Measurements from ENCODE around the gene MCMBP.
"Not testable (repeated sequence)": the region's sequence is repeated elsewhere in the genome, so short reads cannot be mapped to it uniquely, and the experiment has no call there.

MCMBP gene

DNA sequence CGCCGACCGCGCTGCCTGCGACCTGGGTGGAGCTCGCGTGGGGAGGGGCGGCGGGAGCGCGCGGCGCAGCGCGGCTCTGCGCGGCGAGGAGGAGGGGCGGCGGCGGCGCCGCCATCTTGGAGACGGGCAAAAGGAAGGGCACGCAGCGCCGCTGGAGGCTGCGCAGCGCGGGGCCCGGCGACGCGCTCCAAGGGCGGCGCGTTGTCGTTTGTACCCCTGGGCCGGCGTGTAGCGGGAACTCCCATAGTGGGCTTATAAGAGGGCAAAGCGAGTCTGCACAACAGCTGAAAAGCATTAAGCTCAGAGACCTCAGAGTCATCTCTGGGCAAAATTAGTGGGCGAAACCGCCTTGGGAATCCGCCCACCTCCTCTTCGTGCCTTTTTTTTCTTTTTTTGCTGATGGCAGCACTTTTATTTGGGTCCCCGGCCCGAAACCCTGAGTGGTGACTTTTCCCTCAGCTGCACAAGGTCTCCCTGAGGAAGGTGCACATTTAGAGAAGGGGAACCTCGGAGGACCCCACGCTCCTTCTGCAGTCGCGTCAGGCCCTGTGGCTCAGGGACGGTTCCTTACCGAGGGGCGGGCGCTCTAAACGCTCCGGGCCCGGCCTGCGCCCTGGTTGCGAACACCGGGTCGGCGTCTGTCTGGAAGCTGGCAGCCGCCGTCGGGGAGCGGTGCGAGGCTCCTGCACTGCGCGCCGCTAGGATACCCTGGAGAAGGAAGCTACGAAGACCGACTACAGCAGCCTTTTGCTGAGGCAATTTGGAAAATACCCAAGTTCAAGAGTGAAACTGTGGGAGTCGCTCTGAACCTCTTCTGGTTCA lies 428 bp upstream of the MCMBP start:
- DNase-seq = peak; percentile 77

DNA sequence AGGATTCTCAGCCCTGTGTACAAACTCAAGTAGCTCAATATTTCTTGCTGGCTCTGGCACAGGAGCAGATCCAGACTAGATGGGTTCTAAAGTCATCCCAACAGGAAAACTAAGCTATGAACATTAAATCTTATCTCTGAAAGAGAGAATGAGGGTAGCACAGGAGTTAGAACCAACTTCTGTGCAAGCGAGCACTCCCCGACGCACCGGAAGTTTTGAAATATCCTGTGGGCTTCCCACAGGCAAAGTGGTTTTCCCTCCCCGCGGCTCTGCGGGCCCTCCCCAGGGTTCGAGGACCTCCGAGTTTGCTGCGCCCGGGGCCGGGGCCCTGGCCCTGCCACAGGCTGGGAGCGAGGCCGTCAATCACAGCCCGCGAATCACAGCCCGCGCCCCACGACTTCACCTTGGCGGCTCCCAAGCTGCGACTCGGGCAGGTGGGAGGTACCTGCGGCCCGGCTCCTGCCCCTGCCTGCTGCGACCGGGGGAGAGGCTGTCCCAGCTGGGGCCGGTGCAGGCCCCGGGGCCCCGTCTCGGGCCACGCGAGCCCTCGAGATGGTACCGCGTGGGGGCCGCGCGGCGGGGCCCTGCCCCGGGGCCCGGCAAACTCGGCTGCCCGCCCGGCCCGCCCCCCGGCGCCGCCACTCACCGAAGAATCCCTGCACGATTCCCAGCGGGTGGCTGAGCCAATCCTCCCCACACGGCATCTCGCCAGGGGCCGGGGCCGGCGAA lies 598 bp downstream of the MCMBP start:
- no peak for DNase-seq

DNA sequence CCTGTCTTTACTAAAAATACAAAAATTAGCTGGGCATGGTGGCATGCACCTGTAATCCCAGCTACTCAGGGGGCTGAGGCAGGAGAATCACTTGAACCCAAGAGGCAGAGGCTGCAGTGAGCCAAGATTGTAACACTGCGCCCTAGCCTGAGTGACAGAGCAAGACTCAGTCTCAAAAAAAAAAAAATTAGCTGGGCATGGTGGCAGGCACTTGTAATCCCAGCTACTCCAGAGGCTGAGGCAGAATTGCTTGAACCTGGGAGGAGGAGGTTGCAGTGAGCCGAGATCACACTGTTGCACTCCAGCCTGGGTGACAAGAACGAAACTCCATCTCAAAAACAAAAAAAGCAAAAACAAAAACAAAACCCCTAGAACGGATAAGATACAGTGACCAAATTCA lies 3.2 kb downstream of the MCMBP start:
- not testable (repeated sequence) for DNase-seq

DNA sequence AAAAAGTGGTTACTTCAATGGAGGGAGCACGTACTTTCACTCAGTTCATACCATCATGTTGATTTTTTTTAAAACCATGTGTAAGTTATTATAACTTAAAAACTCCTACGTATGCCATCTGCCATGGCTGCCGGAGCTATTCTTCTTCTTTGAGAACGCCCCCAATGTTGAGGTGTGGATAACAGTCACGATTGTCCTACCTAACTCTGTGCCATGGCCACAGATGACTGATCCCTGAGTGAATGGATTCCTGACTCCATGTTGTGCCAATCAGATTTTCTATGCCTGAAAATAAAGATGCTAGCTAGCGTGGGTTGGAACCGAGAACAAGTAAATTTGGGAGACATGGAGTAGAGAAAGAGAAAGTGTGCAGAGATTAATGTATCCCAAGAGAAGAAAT lies 5.3 kb downstream of the MCMBP start:
- no peak for DNase-seq

DNA sequence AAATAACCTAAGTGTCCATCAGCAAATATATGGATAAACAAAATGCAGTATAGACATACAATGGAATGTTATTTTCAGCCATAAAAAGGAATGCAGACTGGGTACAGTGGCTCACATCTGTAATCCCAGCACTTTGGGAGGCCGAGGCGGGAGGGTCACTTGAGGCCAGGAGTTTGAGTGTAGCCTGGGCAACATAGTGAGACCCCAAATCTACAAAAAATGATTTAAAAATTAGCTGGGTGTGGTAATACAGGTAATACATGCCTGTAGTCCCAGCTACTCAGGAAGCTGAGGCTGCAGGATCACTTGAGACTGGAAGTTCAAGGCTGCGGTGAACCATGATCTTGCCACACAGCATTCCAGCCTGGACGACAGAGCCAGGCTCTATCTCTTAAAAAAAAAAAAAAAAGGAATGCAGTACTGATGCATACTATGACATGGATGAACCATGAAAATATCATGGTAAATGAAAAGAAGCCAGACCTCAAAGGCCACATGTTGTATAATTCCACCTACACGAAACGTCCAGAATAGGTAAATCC lies 6.9 kb downstream of the MCMBP start:
- DNase-seq = no peak

DNA sequence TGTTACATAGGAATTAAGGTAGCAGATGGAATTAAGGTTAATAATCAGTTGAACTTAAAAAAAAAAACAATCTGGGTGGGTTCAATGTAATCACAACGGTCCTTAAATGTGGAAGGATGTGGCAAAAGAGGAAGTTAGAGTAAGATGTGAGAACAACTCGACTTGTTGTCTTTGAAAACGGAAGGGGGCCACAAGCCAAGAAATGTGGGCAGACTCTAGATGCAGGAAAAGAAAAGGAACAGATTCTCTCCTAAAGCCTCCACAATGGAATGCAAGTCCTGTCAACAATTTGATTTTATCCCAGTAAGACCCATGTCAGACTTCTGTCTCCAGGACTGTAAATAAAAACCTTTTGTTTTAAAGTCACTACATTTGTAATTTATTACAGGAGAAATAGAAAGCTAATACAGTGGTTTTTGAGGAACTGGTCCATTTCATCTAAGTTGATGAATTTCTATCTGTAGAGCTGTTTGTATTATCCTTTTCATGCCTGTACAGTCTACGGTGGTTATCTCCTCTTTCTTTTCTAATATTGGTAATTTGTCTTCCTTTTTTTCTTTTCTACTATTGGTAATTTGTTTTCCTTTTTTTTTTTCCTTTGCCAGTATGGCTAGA lies 8.6 kb downstream of the MCMBP start:
- no peak for DNase-seq

DNA sequence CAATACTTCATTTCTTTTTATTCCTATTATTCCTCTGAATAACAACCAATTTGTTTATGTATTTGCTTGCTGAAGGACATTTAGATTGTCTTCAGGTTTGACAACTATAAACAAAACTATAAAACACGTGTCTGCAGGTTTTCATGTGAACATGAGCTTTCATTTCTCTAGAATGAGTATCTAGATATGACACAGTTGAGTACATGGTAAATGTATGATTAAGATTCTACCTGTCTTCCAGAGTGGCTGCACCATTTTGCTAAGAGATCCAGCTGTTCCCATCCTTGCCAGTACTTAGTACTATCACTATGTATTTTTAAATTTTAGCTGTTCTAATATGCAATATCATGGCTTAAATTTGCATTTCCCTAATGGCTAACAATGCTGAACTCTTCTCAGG lies 10.1 kb downstream of the MCMBP start:
- DNase-seq = no peak

DNA sequence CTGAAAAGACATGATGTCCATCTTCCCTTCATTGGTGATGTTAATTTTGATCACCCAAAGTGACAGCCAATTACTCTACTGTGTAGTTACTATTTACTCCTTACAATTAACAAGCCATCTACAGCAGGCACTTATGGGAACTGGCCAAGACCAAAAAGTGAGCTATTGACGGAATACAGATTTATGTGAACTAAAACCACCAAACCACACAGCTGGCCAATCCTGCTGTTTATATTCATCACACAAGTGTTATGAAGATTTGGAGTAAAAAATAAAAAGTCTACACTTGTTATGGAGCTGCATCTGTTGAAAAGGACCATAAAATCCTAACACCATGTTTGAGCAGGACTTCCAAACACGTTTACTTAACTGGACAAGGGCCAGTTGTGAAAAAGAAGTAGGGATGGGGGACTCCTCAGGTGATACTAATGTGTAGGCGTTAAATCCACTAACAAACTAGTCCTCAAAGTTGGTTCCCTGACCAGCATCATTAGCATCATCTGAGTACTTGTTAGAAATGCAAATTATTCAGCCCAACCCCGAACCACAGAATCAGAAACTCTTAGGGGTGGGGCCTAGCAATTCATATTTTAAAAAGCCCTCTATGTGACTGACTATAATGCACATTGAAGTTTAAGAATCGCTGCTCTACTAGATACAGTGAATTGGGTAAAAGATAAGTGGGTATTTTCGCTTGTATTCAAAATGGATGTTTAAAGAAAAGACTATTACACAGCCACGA lies 11.6 kb downstream of the MCMBP start:
- DNase-seq = no peak

DNA sequence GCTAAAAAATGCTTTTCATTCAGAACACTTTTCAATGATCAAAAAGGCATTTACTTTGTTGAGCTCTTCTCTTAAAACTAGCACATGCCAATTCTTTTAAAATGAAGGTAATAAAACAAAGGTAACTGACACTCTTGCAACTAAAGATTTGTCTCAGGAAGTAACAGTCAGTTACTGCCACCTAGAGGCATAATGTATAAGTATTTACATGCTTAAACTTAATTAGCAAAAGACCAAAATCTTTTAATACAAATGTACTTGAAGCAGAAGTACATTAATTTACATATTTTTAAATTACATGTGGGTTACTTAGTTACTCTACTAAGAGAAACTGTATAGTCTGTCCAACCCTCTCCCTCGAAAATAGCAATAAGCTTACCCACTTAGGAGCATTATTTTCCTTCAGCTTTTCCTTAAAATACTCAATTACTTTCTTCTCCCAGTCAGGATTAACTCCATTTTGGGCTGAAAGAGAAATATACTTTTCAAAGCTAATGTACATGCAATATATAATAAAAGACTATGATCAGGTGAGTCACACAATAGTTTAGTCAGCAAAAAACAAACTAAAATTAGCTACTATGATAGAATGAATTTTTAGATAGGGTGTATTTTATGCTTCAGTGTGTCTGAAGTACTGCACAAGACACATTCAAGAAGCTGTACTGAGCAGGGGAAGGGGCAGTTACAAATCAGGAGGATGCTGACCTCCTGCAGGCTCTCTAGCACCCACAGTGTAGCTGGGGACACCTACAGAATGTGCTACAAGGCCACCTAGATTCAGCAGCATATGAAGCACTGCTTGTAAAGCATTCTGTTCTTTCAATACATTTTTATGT lies 13.0 kb downstream of the MCMBP start:
- DNase-seq = no peak

DNA sequence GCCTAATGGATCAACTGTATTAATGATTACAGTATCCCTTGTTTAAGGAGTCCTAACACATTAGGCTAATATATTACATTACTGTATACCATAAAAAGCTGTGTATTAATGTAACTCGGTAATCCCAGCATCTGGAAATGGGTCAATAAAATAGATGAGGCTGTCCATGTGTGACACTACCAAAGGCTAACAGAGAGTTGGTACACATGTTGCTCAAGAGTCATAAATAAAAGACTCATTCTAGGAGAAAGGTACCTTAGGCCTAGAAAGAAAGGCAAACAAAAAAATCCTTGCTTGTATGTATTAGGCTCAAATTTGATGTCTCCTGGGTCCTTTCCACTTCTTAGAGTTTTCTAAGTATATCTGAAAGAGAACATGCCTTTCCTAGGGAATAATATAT lies 14.6 kb downstream of the MCMBP start:
- DNase-seq = no peak

DNA sequence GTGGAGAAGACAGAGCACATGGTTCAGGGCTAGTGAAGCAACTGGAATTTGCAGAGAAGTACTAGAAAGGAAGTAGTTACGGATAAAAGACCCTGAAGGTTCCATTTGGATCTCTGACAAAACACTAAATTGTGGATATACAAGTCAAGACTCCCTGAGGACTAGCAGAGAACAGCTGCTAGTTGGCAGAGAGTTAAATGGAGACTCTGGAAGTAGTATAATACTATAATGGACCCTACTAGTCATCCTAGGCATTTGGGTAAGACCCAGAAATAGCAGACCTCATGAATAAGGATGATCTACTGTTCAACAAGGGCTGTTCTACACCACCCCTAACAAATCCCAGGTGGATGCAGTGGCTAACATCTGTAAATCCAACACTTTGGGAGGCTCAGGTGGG lies 19.1 kb downstream of the MCMBP start:
- DNase-seq = no peak

DNA sequence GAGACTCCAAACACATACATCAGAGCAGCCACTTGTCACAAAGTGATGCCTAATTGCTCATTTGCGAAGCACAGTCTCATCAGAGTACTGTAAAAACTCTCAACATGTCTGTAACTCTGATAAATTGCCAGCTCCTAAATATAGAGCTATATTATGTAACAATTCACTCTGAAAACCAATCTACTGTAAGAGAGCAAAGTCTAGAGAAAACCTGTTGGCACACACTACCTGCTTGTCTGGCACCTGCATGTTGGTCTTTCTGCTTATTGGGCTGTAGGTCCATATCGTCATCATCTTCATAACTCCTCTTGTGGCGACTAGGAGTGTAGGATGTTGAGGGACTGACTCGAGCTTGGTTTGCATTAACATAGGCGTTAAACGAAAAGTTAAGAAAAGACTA lies 19.8 kb downstream of the MCMBP start:
- DNase-seq = no peak

DNA sequence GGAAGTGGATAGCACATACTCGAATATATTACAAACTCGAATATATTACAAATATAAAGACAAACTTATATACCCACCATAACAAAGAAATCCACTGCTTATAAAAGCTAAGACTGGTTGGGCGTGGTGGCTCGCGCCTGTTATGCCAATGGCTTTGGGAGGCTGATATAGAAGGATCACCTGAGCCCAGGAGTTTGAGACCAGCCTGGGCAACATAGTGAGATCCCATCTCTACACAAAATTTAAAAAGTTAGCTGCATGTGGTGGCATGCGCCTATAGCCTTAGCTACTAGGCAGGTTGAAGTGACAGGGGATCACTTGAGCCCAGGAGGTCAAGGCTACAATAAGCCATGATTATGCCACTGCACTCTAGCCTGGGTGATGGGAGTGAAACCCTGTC lies 20.4 kb downstream of the MCMBP start:
- no peak for DNase-seq

DNA sequence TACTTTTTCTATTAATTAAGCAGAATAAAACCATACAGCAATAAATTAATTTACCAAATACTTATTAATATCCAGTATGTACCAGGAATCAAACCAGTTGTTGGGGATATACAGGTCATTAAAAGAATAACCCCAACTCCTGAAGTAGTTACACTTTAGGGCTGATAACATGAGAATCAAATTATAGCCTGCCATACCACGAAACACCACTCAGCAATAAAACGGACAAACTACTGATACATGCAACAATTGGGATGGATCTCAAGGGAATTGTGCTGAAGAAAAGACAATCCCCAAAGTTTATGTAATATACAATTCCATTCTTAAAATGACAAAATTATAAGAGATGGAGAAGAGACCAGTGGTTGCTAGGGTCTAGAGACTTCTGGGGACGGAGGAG lies 22.7 kb downstream of the MCMBP start:
- DNase-seq = no peak

DNA sequence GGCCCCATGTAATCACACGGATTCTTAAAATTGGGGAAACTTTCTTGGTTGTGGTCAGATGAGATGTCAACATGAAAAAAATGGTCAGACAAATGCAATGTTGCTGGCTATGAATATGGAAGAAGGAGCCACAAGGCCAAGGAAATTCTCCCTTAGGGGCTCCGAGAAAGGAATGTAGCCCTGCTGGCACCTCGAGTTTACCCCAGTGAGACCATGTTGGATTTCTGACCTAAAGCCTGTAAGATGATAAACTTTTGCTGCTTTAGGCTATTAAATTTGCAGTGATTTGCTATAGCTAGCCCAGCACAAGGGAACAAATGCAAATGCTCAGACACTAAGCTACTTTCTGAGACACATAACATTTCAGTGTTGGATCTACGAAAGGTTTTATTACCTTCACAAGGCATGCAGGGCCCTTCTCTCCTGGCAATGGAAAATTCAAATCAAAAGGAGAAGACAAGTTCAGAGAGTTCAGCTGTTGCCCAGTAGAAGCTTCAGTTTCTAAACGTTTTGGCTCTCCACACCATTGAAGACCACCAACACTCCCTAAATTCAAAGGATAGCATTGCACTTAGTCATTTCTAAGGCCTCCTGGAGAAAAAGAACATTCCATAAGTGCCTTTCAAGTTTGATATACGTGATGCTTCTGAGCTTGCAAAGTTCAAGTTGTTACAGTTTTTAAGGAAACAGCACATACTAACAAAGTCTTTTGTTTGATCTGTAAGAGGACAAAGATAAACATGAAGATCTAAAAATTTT lies 23.4 kb downstream of the MCMBP start:
- no peak for DNase-seq

DNA sequence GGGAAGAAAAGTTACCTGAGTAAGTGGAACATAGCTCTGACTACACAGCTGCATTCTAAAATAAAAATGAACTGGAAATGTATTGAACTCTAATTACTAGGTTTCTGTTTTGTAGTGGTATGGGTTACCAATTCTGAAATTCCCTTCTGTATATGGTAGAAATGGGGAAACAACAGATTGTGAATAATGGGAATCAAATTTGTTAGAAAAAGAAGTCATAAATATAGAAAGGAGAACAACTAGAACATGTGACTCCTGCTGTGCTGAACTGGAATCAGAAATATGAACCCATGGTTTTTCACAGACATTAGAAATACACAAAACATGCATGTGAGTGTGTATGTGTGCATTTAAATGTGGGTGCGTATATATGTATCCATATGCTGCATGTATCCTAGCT lies 27.0 kb downstream of the MCMBP start:
- DNase-seq = no peak

DNA sequence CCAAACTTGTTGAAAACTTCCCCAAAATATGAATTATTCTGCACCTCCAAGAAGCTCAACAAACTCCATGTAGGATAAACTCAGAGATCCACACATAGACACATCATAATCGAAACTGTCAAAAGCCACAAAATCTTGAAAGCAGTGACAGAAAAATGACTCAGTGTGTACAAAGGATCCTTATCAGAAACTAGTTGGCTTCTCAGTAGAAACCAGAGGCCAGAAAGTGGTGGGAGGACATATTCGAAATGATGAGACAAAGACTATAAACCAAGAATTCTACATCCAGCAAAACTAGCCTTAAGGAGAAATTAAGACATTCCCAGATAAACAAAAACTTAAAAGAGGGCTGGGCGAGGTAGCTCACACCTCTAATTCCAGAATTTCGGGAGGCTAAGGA lies 38.5 kb downstream of the MCMBP start:
- DNase-seq = no peak

DNA sequence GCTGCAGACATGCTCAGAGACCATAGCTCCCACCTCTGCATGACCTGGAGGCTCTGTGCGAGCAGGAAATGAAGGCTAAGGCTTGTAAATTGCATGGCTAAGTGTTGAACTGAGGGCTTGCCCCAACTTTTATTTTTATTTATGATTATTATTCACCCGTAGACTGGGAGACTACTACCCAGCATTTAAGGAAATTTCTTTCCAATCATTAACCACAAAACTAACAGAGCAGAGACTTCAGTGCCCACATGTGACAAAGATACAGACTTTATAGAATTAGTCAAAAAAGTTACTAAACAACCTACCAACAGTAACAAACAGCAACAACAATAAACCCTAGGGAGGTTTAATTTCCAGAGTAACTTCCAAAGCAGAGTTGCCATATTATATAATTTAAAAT lies 39.7 kb downstream of the MCMBP start:
- DNase-seq = no peak

DNA sequence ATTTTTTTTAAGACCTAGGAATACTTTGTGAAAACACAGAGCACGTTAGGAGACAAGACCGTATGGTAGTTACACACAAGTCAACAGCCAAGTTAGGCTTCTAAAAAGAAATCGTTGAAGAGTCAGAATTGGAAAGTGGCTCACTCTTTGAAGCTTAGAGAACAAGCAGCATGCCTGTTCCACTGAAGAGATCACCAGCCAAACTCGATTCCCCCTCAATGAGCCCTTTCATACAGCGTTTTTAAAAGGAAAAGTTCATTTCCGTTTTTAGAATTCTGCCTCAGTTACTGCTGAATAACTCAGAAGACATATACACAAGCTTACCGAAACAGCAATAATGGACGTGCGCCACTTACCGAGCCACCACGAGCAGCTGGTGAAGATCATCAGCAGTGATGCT lies 41.0 kb downstream of the MCMBP start:
- DNase-seq = no peak

DNA sequence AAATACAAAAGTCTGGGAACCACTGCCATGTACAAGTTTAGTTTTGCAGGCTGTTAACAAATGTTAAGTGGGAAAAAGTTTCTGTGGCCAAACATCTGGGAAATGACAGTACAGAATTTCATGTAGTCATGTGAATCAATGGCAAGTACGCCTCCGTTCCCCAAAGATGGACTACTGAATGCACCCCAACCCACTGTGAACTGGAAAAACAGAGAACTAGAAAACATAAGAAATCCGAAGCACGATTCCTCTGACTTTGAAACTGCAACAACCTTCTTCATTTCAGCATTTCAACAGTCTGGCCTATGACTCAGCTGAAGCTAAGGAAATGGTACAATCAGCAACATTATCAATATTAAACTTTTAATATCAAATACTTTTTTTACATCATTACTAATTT lies 41.8 kb downstream of the MCMBP start:
- DNase-seq = no peak

DNA sequence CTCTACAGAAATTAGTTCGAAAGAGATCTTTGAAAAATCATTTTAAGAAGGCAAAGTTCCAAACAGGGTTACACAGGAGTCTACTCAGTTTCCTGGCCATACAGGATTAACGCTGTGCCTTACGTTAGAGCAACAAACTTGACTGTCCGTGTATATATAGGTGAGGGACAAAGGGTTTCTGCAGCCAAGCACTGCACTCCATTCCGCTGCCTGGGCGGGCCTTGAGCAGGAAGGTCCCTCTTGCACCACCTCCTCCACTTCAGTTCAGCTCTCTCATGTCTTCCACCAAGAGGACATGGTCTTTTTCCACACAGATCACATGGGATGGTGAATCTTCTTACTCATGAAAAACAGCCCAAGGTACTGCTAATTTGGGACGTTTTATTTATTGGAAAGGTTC lies 43.2 kb downstream of the MCMBP start:
- no peak for DNase-seq

Measured in T1000 (cell line).